Transverse colon (tissue), 4 donors: ENCODE data around the gene INTS12. TPM values are rescaled to one million over a fixed set of nuclear protein-coding genes. Genes with fewer than 3 reads are reported as not detected.

Experiments used
- DNase-seq: peaks from one replicate; pipeline ENCODE4 v3.0.0-alpha.2; 2019
- H3K27ac ChIP-seq, 4 donors: fragments of 200-600 bp; sonication (generic); 2 replicates each; pipeline ENCODE4 v1.5.1; 2016 to 2018; ENCODE audit warnings: inconsistent platforms in 4 of 4
- H3K27me3 ChIP-seq: fragments of 200-600 bp; sonication (generic); 2 replicates; pipeline ENCODE4 v1.5.1; 2017; ENCODE audit warnings: inconsistent platforms
- H3K36me3 ChIP-seq, 4 donors: fragments of 200-600 bp; sonication (generic); 2 replicates each; pipeline ENCODE4 v1.5.1; 2017 to 2019; ENCODE audit warnings: inconsistent platforms in 4 of 4
- H3K4me1 ChIP-seq, 4 donors: fragments of 200-600 bp; sonication (generic); 2 replicates each; pipeline ENCODE4 v1.5.1; 2017 to 2020; ENCODE audit warnings: inconsistent platforms in 4 of 4
- H3K4me3 ChIP-seq, 4 donors: fragments of 200-600 bp; sonication (generic); 1 replicate in 1 of 4; 2 replicates in 3 of 4; pipeline versions ENCODE4 v1.5.1 to v1.6.1; 2017 to 2019; ENCODE audit warnings: inconsistent platforms in 4 of 4
- H3K9me3 ChIP-seq, 2 donors: fragments of 200-600 bp; sonication (generic); 2 replicates each; pipeline ENCODE4 v1.5.1; 2017 to 2019; ENCODE audit warnings: inconsistent platforms in 2 of 2
- CTCF ChIP-seq, 5 experiments: fragments of 200-600 bp in 3 of 5; fragments of 450-650 bp in 2 of 5; sonication (generic) in 3 of 5; IDR thresholded peaks; 1 replicate in 2 of 5; 2 replicates in 3 of 5; pipeline ENCODE4 v1.5.1; 2016 to 2017; ENCODE audit warnings: antibody characterized with exemption in 5 of 5, inconsistent platforms in 3 of 5, mild to moderate bottlenecking in 2 of 5, moderate library complexity in 1 of 5
- EP300 ChIP-seq: sonication (generic); formaldehyde crosslinking; IDR thresholded peaks from one replicate; pipeline ENCODE4 v1.6.1; 2017; ENCODE audit warnings: antibody characterized with exemption, low read depth
- POLR2A ChIP-seq: fragments of 450-650 bp; IDR thresholded peaks from one replicate; pipeline ENCODE4 v1.6.1; 2016; ENCODE audit warnings: antibody characterized with exemption, mild to moderate bottlenecking, moderate library complexity
- POLR2AphosphoS5 ChIP-seq, 3 donors: sonication (generic); formaldehyde crosslinking; IDR thresholded peaks; one replicate each; pipeline ENCODE4 v1.6.1; 2016; ENCODE audit warnings: antibody characterized with exemption in 3 of 3
- WGBS, 2 donors: methylation state at CpG; one replicate each; pipeline ENCODE4 v1.1.5; 2018; ENCODE audit warnings: low coverage in 1 of 2; 5-methylcytosine and 5-hydroxymethylcytosine counted together
- in situ Hi-C, 4 donors: fragments of 200-750 bp; cut with MboI; loops; one replicate each; pipeline versions ENCODE4 v1.15.0 to v1.15.1; 2017; ENCODE audit warnings: low sequenced_read_pairs in 3 of 4, low pct_ligation_motif_present in 1 of 4, low pct_unique_long_range_greater_than_20kb in 1 of 4
- intact Hi-C: fragments of 100-400 bp; cut with DNase I; formaldehyde crosslinking; loops from one replicate; pipeline ENCODE4 v1.15.1; 2023; ENCODE audit warnings: low total_unique reads
- total RNA-seq, 4 donors: library from RNA; depleted of rRNA; stranded (reverse); fragments of >200 nt; gene quantifications; one replicate each; pipeline ENCODE4 v1.1.0, GENCODE V29; 2016

Gene INTS12
- total RNA-seq, 4 donors from 2014 or later = 4.5 to 37.0 (median 22.0) TPM

GRCh38 chr4:105641845-105642244 is 66.6 kb downstream of the INTS12 start:
- Histone ChIP-seq H3K4me1 (peaks cover 0 to 16% (median 3%) of the 10 kb centered on the region in 4 donors), H3K27ac (no peak overlapping the region), H3K4me3 (no peak overlapping the region), H3K9me3 (no peaks in the 10 kb centered on the region), H3K27me3 (no peaks in the 10 kb centered on the region), H3K36me3 (no peaks in the 10 kb centered on the region)
- TF ChIP-seq CTCF (IDR thresholded peaks at IDR 0.05) = no peak
- TF ChIP-seq EP300 = no peak
- intact Hi-C loops (no loop called here), in situ Hi-C loops (no loop called here)
- no peak for DNase-seq
- 73 to 75% methylated on average over 4 of the region's 4 CpGs for WGBS, 2 donors

- in situ Hi-C loops (no loop called here), intact Hi-C loops (no loop called here)
- peaks cover 0 to 45% (median 17%) of the 10 kb centered on the region in 4 donors for H3K4me1 ChIP-seq
- H3K27me3 ChIP-seq = no peaks in the 10 kb centered on the region
- peak; percentile 83 for DNase-seq
- H3K36me3 ChIP-seq = no peaks in the 10 kb centered on the region
- TF ChIP-seq EP300 = no peak
- TF ChIP-seq POLR2A = no peak
- TF ChIP-seq CTCF (IDR thresholded peaks at IDR 0.05) = no peak
- no peak for TF ChIP-seq POLR2AphosphoS5 (IDR thresholded peaks at IDR 0.05)
- H3K27ac ChIP-seq = peak overlapping the region; percentile 22 to 55 (median 34)
- H3K9me3 ChIP-seq = no peaks in the 10 kb centered on the region
- H3K4me3 ChIP-seq = no peak overlapping the region
- WGBS, 2 donors = 48 to 61% methylated on average over 3 to 4 of the region's 4 CpGs
Measured at GRCh38 chr4:105637408-105638176, 70.9 kb downstream of the INTS12 start.

- intact Hi-C loops (no loop called here), in situ Hi-C loops (no loop called here)
- Histone ChIP-seq H3K27me3 (no peaks in the 10 kb centered on the region), H3K9me3 (no peaks in the 10 kb centered on the region), H3K4me3 (no peak overlapping the region), H3K4me1 (peaks cover 0 to 47% (median 19%) of the 10 kb centered on the region in 4 donors), H3K27ac (peak overlapping the region in 1 of 4 donors; percentile 8), H3K36me3 (no peaks in the 10 kb centered on the region)
- TF ChIP-seq POLR2A (no peak), CTCF (IDR thresholded peaks at IDR 0.05) (no peak), POLR2AphosphoS5 (IDR thresholded peaks at IDR 0.05) (no peak), EP300 (no peak)
- no peak for DNase-seq
- WGBS, 2 donors = 22 to 43% methylated on average over 1 of the region's 1 CpG
Measured at GRCh38 chr4:105634402-105635080, 73.9 kb downstream of the INTS12 start.

GRCh38 chr4:105633241-105633640 is 75.2 kb downstream of the INTS12 start:
- WGBS, 2 donors = 42 to 51% methylated on average over 2 to 3 of the region's 3 CpGs
- in situ Hi-C loops (no loop called here), intact Hi-C loops (no loop called here)
- Histone ChIP-seq H3K27ac (peak overlapping the region in 1 of 4 donors; percentile 8), H3K27me3 (no peaks in the 10 kb centered on the region), H3K9me3 (no peaks in the 10 kb centered on the region), H3K4me3 (no peak overlapping the region), H3K4me1 (peaks cover 0 to 45% (median 19%) of the 10 kb centered on the region in 4 donors), H3K36me3 (no peaks in the 10 kb centered on the region)
- DNase-seq = no peak
- TF ChIP-seq EP300 = no peak
- TF ChIP-seq CTCF (IDR thresholded peaks at IDR 0.05) = no peak
- TF ChIP-seq POLR2AphosphoS5 (IDR thresholded peaks at IDR 0.05) = no peak
- no peak for TF ChIP-seq POLR2A
